Upper lobe of right lung (tissue), 1 donor: ENCODE measurements around the gene RREB1. TPM values are rescaled to one million over a fixed set of nuclear protein-coding genes. Genes with fewer than 3 reads are reported as not detected.

ENCODE experiments used
- ATAC-seq: fragments of 200-7000 bp; cut with Tn5 transposase; one replicate; pipeline ENCODE4 v1.9.1; 2020; ENCODE audit warnings: mild to moderate bottlenecking, moderate library complexity
- DNase-seq: peaks from one replicate; pipeline ENCODE4 v3.0.0-alpha.2; 2020
- H3K27ac ChIP-seq: fragments of 200-600 bp; one replicate; pipeline ENCODE4 v1.8.0; 2022
- H3K27me3 ChIP-seq: fragments of 200-600 bp; one replicate; pipeline ENCODE4 v1.8.0; 2022; ENCODE audit warnings: mild to moderate bottlenecking
- H3K36me3 ChIP-seq: fragments of 200-600 bp; one replicate; pipeline ENCODE4 v1.8.0; 2022
- H3K4me1 ChIP-seq: fragments of 200-600 bp; one replicate; pipeline ENCODE4 v1.8.0; 2022
- H3K4me3 ChIP-seq: fragments of 200-600 bp; one replicate; pipeline ENCODE4 v1.8.0; 2022; ENCODE audit warnings: mild to moderate bottlenecking
- H3K9me3 ChIP-seq: fragments of 200-600 bp; one replicate; pipeline ENCODE4 v1.8.0; 2022
- intact Hi-C: fragments of 100-400 bp; cut with DNase I; formaldehyde crosslinking; loops from one replicate; pipeline ENCODE4 v1.11.0; 2022
- total RNA-seq: library from RNA; stranded (reverse); fragmentation: NEBNext Ultra II Directional; extraction: Animal tissue kit (Norgen Biotek cat#: 25700); gene quantifications from one replicate; pipeline ENCODE4 v1.2.1, GENCODE V29; 2021
- TF ChIP-seq, protein P1 (sequence below): fragments of 200-600 bp; IDR thresholded peaks from one replicate; pipeline ENCODE4 v1.8.0; 2022; ENCODE audit warnings: antibody characterized with exemption
- donor health status: DM: no; HTN: yes; CAD: no; lungs with severe emphysema.

Gene RREB1
- total RNA-seq, 1 donor from 2014 or later, result 60.2 TPM

DNA sequence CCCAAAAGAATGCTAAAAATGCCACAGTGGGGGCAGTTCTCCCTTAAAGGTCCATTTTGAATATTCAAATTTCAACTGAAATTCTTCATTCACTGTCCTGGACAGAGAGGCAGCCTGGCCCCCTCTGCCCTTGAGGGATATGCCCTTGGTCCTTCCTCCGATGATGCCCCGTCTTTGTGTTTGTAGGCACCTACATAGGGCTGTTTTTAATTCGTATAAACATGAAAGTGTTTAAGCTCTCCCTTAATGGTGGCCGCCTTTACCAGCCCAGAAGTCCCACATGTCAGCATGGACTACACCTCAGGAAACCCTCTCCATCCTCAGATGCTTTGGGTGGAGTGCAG is 135.0 kb downstream of the RREB1 start:
- Histone ChIP-seq H3K27ac (peak overlapping the region; percentile 67), H3K4me1 (peaks cover 20% of the 10 kb centered on the region)
- no peak for DNase-seq

DNA sequence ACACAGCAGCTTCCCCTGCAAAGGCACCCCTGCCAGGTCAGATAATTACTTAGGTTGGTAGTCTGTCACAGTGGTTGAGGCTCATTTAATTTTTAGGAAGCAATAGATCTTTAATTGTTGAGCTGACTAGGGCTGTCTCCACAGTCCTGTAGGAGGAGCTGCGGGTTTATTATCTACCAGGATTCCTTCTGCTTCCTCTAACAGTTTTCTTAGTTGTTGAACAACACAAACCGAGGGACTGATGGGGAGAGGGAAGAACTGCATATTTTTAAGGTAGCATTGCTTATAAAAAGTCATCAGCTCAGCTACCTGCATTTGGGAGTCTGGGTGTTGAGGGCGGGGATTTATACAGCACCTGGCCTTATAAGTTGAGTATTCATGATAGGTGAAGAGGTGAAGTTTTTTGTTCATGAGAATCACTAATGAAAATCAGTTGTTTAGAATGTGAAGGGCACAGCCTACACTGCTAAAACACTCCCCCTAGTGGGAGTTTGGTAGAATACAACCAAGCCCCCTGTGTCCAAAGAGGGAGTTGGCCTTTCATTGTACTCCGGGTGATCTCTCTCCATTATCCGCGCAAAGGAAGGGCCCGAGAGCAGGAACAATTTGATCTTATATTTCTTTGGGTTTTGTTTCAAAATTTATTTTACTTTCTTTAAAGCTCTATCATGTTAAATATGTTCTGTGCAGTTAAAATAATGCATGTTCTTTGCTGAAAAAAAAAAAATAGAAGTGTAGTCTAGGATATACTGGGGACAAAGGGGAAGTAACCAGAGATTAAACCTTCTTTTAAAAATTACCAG is 135.6 kb downstream of the RREB1 start:
- Histone ChIP-seq H3K36me3 (peaks cover 48% of the 10 kb centered on the region), H3K9me3 (no peaks in the 10 kb centered on the region), H3K4me3 (no peak overlapping the region), H3K4me1 (peaks cover 20% of the 10 kb centered on the region), H3K27me3 (no peaks in the 10 kb centered on the region), H3K27ac (peak overlapping the region; percentile 67)
- ATAC-seq (peak; percentile 71), DNase-seq (no peak)
- intact Hi-C loops, result loop anchor here (10.0 kb wide), 1 partner anchor 519 kb away; no protein-coding TSS in a partner anchor
- TF ChIP-seq, protein P1, sequence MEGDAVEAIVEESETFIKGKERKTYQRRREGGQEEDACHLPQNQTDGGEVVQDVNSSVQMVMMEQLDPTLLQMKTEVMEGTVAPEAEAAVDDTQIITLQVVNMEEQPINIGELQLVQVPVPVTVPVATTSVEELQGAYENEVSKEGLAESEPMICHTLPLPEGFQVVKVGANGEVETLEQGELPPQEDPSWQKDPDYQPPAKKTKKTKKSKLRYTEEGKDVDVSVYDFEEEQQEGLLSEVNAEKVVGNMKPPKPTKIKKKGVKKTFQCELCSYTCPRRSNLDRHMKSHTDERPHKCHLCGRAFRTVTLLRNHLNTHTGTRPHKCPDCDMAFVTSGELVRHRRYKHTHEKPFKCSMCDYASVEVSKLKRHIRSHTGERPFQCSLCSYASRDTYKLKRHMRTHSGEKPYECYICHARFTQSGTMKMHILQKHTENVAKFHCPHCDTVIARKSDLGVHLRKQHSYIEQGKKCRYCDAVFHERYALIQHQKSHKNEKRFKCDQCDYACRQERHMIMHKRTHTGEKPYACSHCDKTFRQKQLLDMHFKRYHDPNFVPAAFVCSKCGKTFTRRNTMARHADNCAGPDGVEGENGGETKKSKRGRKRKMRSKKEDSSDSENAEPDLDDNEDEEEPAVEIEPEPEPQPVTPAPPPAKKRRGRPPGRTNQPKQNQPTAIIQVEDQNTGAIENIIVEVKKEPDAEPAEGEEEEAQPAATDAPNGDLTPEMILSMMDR, result peak; percentile 88

More for the DNA sequence above, 135.0 kb downstream of the RREB1 start:
- no peak for ATAC-seq
- TF ChIP-seq, protein P1, result no peak
- Histone ChIP-seq H3K9me3 (no peaks in the 10 kb centered on the region), H3K4me3 (no peak overlapping the region), H3K36me3 (peaks cover 48% of the 10 kb centered on the region), H3K27me3 (no peaks in the 10 kb centered on the region)
- intact Hi-C loops, result loop anchor here (10.0 kb wide), 1 partner anchor 518 kb away; no protein-coding TSS in a partner anchor

DNA sequence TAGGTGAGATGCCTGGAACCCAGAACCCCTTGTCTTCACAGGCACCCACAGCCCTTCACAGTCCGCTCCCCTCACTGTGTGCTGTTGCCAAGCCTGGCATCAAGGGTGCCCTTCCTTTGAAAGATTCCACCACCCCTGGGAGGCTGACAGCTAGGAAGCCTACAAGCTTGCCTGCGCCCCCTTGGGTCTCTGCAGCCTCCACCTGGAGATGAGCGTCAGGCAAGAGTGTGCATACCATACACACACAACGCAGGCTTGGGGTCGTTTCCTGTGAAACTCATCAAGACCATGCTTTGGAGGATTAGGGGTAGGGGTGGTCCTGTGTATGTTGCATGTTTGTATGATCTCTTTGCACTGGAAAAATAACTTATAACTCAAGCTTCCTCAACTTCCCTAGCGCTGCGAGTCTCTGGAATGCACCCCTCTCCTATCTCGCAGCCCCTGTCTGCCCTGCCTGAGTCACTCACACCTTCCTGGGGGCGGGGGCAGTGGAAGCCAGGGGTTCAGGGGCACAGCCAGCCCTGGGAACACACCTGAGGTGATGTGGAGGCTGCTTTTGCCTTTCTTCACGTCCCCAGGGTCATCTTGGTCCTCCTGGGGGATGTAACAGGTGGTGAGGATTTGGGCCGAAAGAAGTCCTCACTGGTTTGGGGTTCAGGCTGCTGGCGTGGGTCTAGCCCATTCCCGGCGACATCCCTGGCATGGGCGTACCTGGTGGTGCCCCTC is 138.1 kb downstream of the RREB1 start:
- DNase-seq (no peak), ATAC-seq (no peak)
- no peak overlapping the region for H3K4me3 ChIP-seq
- no peak overlapping the region for H3K27ac ChIP-seq
- TF ChIP-seq, protein P1, result no peak
- no peaks in the 10 kb centered on the region for H3K27me3 ChIP-seq
- peaks cover 20% of the 10 kb centered on the region for H3K4me1 ChIP-seq
- intact Hi-C loops, result loop anchor here (10.0 kb wide), 1 partner anchor 521 kb away; no protein-coding TSS in a partner anchor
- peaks cover 56% of the 10 kb centered on the region for H3K36me3 ChIP-seq
- no peaks in the 10 kb centered on the region for H3K9me3 ChIP-seq

DNA sequence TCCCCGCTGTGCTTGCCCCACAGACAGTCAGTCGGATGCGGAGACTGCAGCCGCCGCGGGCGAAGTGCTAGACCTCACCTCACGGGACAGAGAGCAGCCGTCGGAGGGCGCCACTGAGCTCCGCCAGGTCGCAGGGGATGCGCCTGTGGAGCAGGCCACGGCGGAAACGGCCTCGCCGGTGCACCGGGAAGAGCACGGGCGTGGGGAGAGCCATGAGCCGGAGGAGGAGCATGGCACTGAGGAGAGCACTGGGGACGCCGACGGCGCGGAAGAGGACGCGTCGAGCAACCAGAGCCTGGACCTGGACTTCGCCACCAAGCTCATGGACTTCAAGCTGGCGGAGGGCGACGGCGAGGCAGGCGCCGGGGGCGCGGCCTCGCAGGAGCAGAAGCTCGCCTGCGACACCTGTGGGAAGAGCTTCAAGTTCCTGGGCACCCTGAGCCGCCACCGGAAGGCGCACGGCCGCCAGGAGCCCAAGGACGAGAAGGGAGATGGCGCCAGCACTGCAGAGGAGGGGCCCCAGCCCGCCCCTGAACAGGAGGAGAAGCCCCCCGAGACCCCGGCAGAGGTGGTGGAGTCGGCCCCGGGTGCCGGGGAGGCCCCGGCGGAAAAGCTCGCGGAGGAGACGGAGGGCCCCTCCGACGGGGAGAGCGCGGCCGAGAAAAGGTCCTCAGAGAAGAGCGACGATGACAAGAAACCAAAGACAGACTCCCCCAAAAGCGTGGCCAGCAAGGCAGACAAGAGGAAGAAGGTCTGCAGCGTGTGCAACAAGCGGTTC is 138.8 kb downstream of the RREB1 start:
- no peak for DNase-seq
- Histone ChIP-seq H3K4me3 (no peak overlapping the region), H3K9me3 (no peaks in the 10 kb centered on the region), H3K36me3 (peaks cover 55% of the 10 kb centered on the region), H3K27ac (no peak overlapping the region), H3K4me1 (peaks cover 16% of the 10 kb centered on the region), H3K27me3 (no peaks in the 10 kb centered on the region)
- ATAC-seq, result no peak
- TF ChIP-seq, protein P1, result no peak
- intact Hi-C loops, result loop anchor here (10.0 kb wide), 1 partner anchor 522 kb away; no protein-coding TSS in a partner anchor

DNA sequence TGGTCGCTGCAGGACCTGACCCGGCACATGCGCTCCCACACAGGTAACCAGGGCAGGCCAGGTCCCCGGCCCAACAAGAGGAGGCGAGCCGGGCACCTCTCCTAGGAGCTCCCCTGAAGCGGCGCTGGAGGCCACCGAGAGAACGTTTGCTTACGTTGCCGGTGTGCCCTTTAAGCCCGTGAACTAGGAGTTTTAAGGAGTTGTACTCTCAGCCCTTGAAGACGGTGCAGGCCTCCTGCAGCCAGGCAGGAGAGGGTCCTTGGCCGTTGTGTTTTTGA is 139.4 kb downstream of the RREB1 start:
- Histone ChIP-seq H3K9me3 (no peaks in the 10 kb centered on the region), H3K4me1 (peaks cover 11% of the 10 kb centered on the region), H3K27ac (no peak overlapping the region), H3K27me3 (no peaks in the 10 kb centered on the region), H3K4me3 (no peak overlapping the region), H3K36me3 (peaks cover 58% of the 10 kb centered on the region)
- TF ChIP-seq, protein P1, result no peak
- intact Hi-C loops, result loop anchor here (10.0 kb wide), 1 partner anchor 522 kb away; no protein-coding TSS in a partner anchor
- no peak for DNase-seq
- no peak for ATAC-seq
